Neural cell (in vitro differentiated cells): Measurements from ENCODE around the gene FAM8A1. TPM values are rescaled to one million over a fixed set of nuclear protein-coding genes. Genes with fewer than 3 reads are reported as not detected.

Source experiments
- H2AFZ ChIP-seq: fragments of 200-600, 300-800 bp; sonication (generic), shearing (Covaris generic); 2 replicates; pipeline ENCODE4 v1.6.0; 2014; ENCODE audit warnings: low read depth, mild to moderate bottlenecking, antibody characterized with exemption, low read length, moderate library complexity
- H3F3A ChIP-seq: fragments of 200-600 bp; shearing (Covaris generic); 2 replicates; pipeline ENCODE4 v1.6.1; 2016; ENCODE audit warnings: mild to moderate bottlenecking, moderate library complexity, mixed read lengths, antibody characterized with exemption, low read length; ENCODE audit not compliant: insufficient read depth, poor library complexity, severe bottlenecking
- H3K27ac ChIP-seq: fragments of 200-600, 300-800 bp; sonication (generic), shearing (Covaris generic); 2 replicates; pipeline ENCODE4 v1.5.1; 2014; ENCODE audit warnings: mild to moderate bottlenecking, low read length, moderate library complexity
- H3K27me3 ChIP-seq: fragments of 300-800, 200-600 bp; sonication (generic), shearing (Covaris generic); 2 replicates; pipeline ENCODE4 v1.6.0; 2014; ENCODE audit warnings: mild to moderate bottlenecking, low read depth, low read length, moderate library complexity; ENCODE audit not compliant: insufficient read depth
- H3K36me3 ChIP-seq: fragments of 300-800, 200-600 bp; sonication (generic), shearing (Covaris generic); 2 replicates; pipeline ENCODE4 v1.5.1; 2014; ENCODE audit warnings: mild to moderate bottlenecking, antibody characterized with exemption, low read length, moderate library complexity; ENCODE audit not compliant: insufficient read depth
- H3K4me2 ChIP-seq: fragments of 300-800, 200-600 bp; sonication (generic), shearing (Covaris generic); 2 replicates; pipeline ENCODE4 v1.6.0; 2014; ENCODE audit warnings: mild to moderate bottlenecking, low read length
- H3K4me3 ChIP-seq: fragments of 300-800, 200-600 bp; sonication (generic), shearing (Covaris generic); 2 replicates; pipeline ENCODE4 v1.5.1; 2014; ENCODE audit warnings: mild to moderate bottlenecking, low read length, moderate library complexity
- H3K79me2 ChIP-seq: fragments of 200-600 bp; shearing (Covaris generic); replicated peaks from 2 replicates; pipeline ENCODE4 v1.6.0; 2014; ENCODE audit warnings: mild to moderate bottlenecking, low read length, moderate library complexity; ENCODE audit not compliant: insufficient read depth
- H3K9ac ChIP-seq: fragments of 300-800, 200-600 bp; sonication (generic), shearing (Covaris generic); 2 replicates; pipeline ENCODE4 v1.6.1; 2016; ENCODE audit warnings: mild to moderate bottlenecking, low read length, mixed read lengths
- H3K9me2 ChIP-seq: fragments of 200-600 bp; shearing (Covaris generic); 2 replicates; pipeline ENCODE4 v1.6.1; 2016; ENCODE audit warnings: mild to moderate bottlenecking, low read length, mixed read lengths; ENCODE audit not compliant: insufficient read depth
- H3K9me3 ChIP-seq: fragments of 200-600, 300-800 bp; sonication (generic), shearing (Covaris generic); 2 replicates; pipeline ENCODE4 v1.6.1; 2016; ENCODE audit warnings: mild to moderate bottlenecking, mixed run types, low read length, moderate library complexity, mixed read lengths
- H4K20me1 ChIP-seq: fragments of 200-600 bp; shearing (Covaris generic); 2 replicates; pipeline ENCODE4 v1.6.1; 2016; ENCODE audit warnings: mild to moderate bottlenecking, mixed run types; ENCODE audit not compliant: insufficient read depth
- EP300 ChIP-seq: fragments of 450-650 bp; conservative IDR thresholded peaks from 2 replicates; pipeline ENCODE4 v1.6.1; 2014; ENCODE audit warnings: antibody characterized with exemption, mild to moderate bottlenecking, moderate library complexity; ENCODE audit not compliant: poor library complexity, severe bottlenecking
- EZH2 ChIP-seq: fragments of 200-600, 300-800 bp; shearing (Covaris generic), sonication (generic); IDR thresholded peaks from 2 replicates; pipeline ENCODE4 v1.6.1; 2014; ENCODE audit warnings: antibody characterized with exemption, low read length, borderline replicate concordance, mild to moderate bottlenecking; ENCODE audit not compliant: insufficient read depth, poor library complexity, severe bottlenecking
- MXI1 ChIP-seq: fragments of 450-650 bp; conservative IDR thresholded peaks from 2 replicates; pipeline ENCODE4 v1.6.1; 2014; ENCODE audit warnings: antibody characterized with exemption, mild to moderate bottlenecking; ENCODE audit not compliant: poor library complexity, severe bottlenecking
- POLR2AphosphoS5 ChIP-seq: IDR thresholded peaks from 2 replicates; pipeline ENCODE4 v1.6.1; 2012
- RAD21 ChIP-seq: fragments of 450-650 bp; conservative IDR thresholded peaks from 2 replicates; pipeline ENCODE4 v1.6.1; 2014; ENCODE audit warnings: antibody characterized with exemption, mild to moderate bottlenecking, moderate library complexity
- SMC3 ChIP-seq: fragments of 450-650 bp; conservative IDR thresholded peaks from 2 replicates; pipeline ENCODE4 v1.6.1; 2014; ENCODE audit warnings: antibody characterized with exemption, mild to moderate bottlenecking, moderate library complexity; ENCODE audit not compliant: poor library complexity
- TAF1 ChIP-seq: IDR thresholded peaks from 2 replicates; pipeline ENCODE4 v1.6.1; 2012; ENCODE audit warnings: low read depth
- polyA plus RNA-seq: library from polyadenylated mRNA; depleted of rRNA; stranded (reverse); fragments of >200 nt; gene quantifications from 2 replicates; pipeline ENCODE4 v1.2.3, GENCODE V29; 2014
- TF ChIP-seq, protein P1 (sequence below): fragments of 450-650 bp; IDR thresholded peaks from 2 replicates; pipeline ENCODE4 v1.5.1; 2014; ENCODE audit warnings: antibody characterized with exemption, mild to moderate bottlenecking, moderate library complexity; ENCODE audit not compliant: poor library complexity, severe bottlenecking
- TF ChIP-seq, protein P2 (sequence below): IDR thresholded peaks from 2 replicates; pipeline ENCODE4 v1.6.1; 2012; ENCODE audit warnings: borderline replicate concordance

FAM8A1 gene
- polyA plus RNA-seq, 1 donor from 2014 or later = 48.0 TPM

DNA sequence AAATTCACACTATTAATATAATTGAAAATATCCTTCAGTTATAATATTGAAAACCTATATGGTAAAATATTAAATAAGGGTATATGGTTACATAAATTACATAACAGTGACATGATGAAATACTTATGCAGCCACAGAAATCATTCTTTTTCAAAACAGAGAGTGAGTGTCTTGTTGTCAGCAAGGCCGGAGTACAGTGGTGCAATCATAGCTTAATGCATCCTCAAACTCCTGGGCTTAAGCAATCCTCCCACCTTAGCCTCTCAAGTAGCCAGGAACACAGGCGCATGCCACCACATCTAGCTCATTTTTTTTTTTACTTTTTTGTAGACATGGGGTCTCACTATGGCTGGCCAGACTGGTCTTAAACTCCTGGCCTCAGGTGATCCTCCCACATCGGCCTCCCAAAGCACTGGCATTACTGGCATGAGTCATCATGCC lies 40.4 kb downstream of the FAM8A1 start:
- H3K79me2 ChIP-seq = no peaks in the 10 kb centered on the region
- H3K27ac ChIP-seq = no peak overlapping the region
- TF ChIP-seq, protein P1, sequence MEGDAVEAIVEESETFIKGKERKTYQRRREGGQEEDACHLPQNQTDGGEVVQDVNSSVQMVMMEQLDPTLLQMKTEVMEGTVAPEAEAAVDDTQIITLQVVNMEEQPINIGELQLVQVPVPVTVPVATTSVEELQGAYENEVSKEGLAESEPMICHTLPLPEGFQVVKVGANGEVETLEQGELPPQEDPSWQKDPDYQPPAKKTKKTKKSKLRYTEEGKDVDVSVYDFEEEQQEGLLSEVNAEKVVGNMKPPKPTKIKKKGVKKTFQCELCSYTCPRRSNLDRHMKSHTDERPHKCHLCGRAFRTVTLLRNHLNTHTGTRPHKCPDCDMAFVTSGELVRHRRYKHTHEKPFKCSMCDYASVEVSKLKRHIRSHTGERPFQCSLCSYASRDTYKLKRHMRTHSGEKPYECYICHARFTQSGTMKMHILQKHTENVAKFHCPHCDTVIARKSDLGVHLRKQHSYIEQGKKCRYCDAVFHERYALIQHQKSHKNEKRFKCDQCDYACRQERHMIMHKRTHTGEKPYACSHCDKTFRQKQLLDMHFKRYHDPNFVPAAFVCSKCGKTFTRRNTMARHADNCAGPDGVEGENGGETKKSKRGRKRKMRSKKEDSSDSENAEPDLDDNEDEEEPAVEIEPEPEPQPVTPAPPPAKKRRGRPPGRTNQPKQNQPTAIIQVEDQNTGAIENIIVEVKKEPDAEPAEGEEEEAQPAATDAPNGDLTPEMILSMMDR = no peak
- TF ChIP-seq SMC3 = no peak
- no peak for TF ChIP-seq EZH2
- no peak for TF ChIP-seq MXI1
- no peak for TF ChIP-seq TAF1
- TF ChIP-seq POLR2AphosphoS5 = no peak
- no peak for TF ChIP-seq RAD21
- no peaks in the 10 kb centered on the region for H3K9me3 ChIP-seq
- no peaks in the 10 kb centered on the region for H3K9me2 ChIP-seq
- no peaks in the 10 kb centered on the region for H4K20me1 ChIP-seq
- no peak overlapping the region for H3K4me2 ChIP-seq
- no peak overlapping the region for H2AFZ ChIP-seq
- H3K36me3 ChIP-seq = peaks cover 31% of the 10 kb centered on the region
- no peaks in the 10 kb centered on the region for H3F3A ChIP-seq
- H3K9ac ChIP-seq = no peak overlapping the region
- H3K27me3 ChIP-seq = no peaks in the 10 kb centered on the region
- no peak overlapping the region for H3K4me3 ChIP-seq

DNA sequence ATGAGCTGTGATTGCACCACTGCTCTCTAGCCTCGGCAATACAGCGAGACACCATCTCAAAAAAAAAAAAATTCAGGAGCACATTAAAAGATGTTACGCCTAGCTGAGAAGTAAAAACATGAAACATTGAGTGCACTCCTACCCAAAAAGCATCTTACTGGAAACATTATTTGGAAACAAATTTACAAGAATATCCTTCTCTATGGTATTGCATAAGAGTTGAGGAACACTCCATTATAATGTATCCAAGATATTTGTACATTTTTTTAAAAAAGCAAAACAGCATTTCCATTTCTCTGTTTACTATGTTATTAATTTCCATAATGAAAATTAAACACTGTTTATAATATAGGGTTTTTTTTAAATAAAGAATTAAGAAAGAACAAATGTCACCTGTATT lies 48.6 kb downstream of the FAM8A1 start:
- Histone ChIP-seq H3K27me3 (no peaks in the 10 kb centered on the region), H3K9me3 (no peaks in the 10 kb centered on the region), H3K9ac (no peak overlapping the region), H3K4me3 (no peak overlapping the region), H3K9me2 (no peaks in the 10 kb centered on the region), H2AFZ (no peak overlapping the region), H4K20me1 (no peaks in the 10 kb centered on the region), H3K79me2 (no peaks in the 10 kb centered on the region), H3K4me2 (no peak overlapping the region), H3K36me3 (peaks cover 6% of the 10 kb centered on the region), H3K27ac (no peak overlapping the region), H3F3A (no peaks in the 10 kb centered on the region)
- TF ChIP-seq EP300 = no peak
- TF ChIP-seq, protein P1 = no peak
- TF ChIP-seq RAD21 = no peak
- TF ChIP-seq SMC3 = no peak
- no peak for TF ChIP-seq EZH2
- TF ChIP-seq POLR2AphosphoS5 = no peak
- no peak for TF ChIP-seq MXI1
- no peak for TF ChIP-seq TAF1
- TF ChIP-seq, protein P2, sequence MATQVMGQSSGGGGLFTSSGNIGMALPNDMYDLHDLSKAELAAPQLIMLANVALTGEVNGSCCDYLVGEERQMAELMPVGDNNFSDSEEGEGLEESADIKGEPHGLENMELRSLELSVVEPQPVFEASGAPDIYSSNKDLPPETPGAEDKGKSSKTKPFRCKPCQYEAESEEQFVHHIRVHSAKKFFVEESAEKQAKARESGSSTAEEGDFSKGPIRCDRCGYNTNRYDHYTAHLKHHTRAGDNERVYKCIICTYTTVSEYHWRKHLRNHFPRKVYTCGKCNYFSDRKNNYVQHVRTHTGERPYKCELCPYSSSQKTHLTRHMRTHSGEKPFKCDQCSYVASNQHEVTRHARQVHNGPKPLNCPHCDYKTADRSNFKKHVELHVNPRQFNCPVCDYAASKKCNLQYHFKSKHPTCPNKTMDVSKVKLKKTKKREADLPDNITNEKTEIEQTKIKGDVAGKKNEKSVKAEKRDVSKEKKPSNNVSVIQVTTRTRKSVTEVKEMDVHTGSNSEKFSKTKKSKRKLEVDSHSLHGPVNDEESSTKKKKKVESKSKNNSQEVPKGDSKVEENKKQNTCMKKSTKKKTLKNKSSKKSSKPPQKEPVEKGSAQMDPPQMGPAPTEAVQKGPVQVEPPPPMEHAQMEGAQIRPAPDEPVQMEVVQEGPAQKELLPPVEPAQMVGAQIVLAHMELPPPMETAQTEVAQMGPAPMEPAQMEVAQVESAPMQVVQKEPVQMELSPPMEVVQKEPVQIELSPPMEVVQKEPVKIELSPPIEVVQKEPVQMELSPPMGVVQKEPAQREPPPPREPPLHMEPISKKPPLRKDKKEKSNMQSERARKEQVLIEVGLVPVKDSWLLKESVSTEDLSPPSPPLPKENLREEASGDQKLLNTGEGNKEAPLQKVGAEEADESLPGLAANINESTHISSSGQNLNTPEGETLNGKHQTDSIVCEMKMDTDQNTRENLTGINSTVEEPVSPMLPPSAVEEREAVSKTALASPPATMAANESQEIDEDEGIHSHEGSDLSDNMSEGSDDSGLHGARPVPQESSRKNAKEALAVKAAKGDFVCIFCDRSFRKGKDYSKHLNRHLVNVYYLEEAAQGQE = no peak
